Fibroblast of mammary gland (primary cell): ENCODE results near the gene NR1I3.
A peak's percentile ranks its signal among the peaks of the same experiment; 100 is the strongest.

Source experiments
- DNase-seq: peaks from one replicate; pipeline ENCODE4 v3.0.0-alpha.2; 2010; ENCODE audit warnings: low read depth
- H3K4me3 ChIP-seq: 2 replicates; pipeline ENCODE4 v1.5.1; 2011; ENCODE audit warnings: low read depth, mild to moderate bottlenecking, low read length, moderate library complexity; ENCODE audit not compliant: control insufficient read depth
- CTCF ChIP-seq: conservative IDR thresholded peaks from 2 replicates; pipeline ENCODE4 v1.5.1; 2011; ENCODE audit warnings: low read depth, low read length, inconsistent platforms; ENCODE audit not compliant: control insufficient read depth, insufficient read depth

Gene NR1I3, protein sequence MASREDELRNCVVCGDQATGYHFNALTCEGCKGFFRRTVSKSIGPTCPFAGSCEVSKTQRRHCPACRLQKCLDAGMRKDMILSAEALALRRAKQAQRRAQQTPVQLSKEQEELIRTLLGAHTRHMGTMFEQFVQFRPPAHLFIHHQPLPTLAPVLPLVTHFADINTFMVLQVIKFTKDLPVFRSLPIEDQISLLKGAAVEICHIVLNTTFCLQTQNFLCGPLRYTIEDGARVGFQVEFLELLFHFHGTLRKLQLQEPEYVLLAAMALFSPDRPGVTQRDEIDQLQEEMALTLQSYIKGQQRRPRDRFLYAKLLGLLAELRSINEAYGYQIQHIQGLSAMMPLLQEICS

DNA sequence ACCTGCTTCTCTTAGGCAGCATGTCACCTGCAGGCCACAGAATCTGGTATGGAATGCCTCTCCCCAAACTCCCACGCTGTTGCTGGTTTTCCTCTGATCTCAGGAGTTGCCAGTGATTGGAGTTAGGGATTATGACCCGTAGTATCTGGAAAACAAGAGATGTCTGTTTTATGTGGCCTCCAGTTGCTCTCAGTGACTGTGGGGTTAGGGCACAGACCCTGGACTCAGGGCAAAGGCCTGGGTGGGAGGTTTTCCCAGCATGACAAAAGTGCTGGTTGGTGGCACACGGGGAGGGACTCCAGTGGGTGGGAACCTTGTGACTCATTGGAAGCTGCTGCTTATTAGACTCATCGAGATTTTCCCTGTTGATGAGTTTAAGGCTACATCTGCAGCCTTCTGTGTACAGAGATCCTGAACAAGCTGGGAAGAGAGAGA, at the start of gene NR1I3:
NR1I3 (minus strand) TSS at position 165 of the 435 bp plus-strand sequence. CDS start 1,638 bp downstream, outside the sequence.
- no peak within 1 kb of the TSS for H3K4me3 ChIP-seq
- no peak for TF ChIP-seq CTCF
- DNase-seq: peak; percentile 32

DNA sequence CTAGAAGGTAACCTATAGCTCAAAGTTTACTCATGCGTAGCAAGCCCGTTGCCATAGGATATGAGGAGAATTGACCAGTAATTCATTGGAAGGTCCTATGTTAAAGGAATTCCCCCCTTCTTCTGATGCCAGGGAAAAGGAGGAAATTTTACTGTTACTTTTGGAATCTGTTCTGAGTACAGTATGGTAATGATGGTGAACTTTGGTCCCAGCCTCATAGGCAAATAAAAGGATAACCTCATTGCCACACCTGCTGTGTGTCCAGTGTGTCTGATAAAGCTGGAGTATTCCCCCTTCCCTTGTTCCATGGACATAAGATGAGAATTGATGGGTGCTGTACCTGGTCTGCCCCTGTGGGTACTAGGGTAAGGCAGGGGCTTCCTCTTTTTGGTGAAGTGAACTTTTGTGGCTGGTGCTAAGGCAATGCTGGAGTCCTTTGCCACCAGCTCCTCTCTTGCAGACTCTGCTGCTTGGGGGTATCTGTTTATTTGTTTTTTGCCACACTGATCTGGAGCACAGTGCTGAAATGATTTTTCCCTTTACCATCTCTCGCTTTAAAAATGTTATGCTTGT, 49.6 kb upstream of the NR1I3 start:
- no peak for TF ChIP-seq CTCF

DNA sequence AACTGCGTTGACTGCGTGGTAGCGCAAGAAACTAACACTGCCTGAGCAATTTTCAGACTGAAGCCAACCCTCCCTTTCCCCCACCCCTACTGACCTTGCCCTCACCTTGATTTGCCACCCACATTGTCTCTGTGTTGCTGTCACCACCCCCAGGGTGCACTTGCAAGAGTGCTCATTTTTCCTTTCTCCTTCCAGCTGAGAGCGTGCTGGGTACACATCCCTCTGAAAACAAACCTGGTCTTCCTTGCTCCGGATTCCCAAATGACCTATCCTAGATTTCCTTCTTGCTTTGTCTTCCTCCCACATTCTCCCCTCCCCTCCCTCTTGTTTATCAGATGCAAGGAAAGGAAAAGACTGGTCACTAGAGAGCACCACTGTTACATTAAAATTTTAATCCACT, 47.5 kb upstream of the NR1I3 start:
- no peak for DNase-seq
- no peak overlapping the region for H3K4me3 ChIP-seq
- TF ChIP-seq CTCF: no peak

More for the DNA sequence above, 49.6 kb upstream of the NR1I3 start:
- DNase-seq: no peak
- no peak overlapping the region for H3K4me3 ChIP-seq

DNA sequence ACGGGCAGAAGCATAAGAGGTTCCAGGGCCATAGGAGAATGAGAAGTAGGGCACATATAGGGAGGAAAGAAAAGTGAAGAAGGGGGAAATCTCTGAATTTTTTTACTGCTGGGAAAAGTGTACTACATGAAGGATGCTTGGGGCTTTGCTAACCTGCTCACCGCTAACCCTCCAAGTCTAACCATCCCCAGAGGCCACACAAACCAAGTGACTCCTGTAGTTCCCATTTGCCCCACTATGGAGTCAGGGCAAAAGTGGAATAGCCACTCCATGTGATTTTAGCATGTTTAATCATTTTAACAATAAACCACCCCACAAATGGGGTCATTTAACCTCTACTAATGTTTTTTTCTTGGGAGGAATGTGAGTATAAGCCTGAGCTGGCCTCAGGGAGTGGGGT, 47.1 kb upstream of the NR1I3 start:
- no peak for DNase-seq
- TF ChIP-seq CTCF: no peak

GRCh38 chr1:161282991-161283390, 45.0 kb upstream of the NR1I3 start:
- no peak for TF ChIP-seq CTCF
- no peak for DNase-seq
- H3K4me3 ChIP-seq: no peak overlapping the region

More for the DNA sequence above, 47.1 kb upstream of the NR1I3 start:
- H3K4me3 ChIP-seq: no peak overlapping the region

GRCh38 chr1:161274874-161275273, 36.9 kb upstream of the NR1I3 start:
- no peak for DNase-seq
- no peak for TF ChIP-seq CTCF

More at GRCh38 chr1:161274874-161275273, 36.9 kb upstream of the NR1I3 start:
- H3K4me3 ChIP-seq: no peak overlapping the region
